Esophagus squamous epithelium (tissue), 5 donors: ENCODE data around the gene VPS16. TPM values are rescaled to one million over a fixed set of nuclear protein-coding genes. Genes with fewer than 3 reads are reported as not detected.

Experiments used
- DNase-seq: peaks from one replicate; lab custom pipeline; 2025; lab: John Stamatoyannopoulos, UW
- H3K27ac ChIP-seq, 4 donors: fragments of 200-600 bp; sonication (generic); one replicate each; pipeline ENCODE4 v1.5.1; 2016 to 2019; ENCODE audit warnings: mild to moderate bottlenecking in 1 of 4
- H3K27me3 ChIP-seq, 4 donors: fragments of 200-600 bp; sonication (generic); 1 replicate in 3 of 4; 2 replicates in 1 of 4; pipeline versions ENCODE4 v1.5.1 to v1.6.0; 2017 to 2021; ENCODE audit warnings: antibody characterized with exemption in 1 of 4
- H3K36me3 ChIP-seq, 3 donors: fragments of 200-600 bp; sonication (generic); one replicate each; pipeline ENCODE4 v1.5.1; 2016 to 2019
- H3K4me1 ChIP-seq, 3 donors: fragments of 200-600 bp; sonication (generic); one replicate each; pipeline ENCODE4 v1.5.1; 2017 to 2019
- H3K4me3 ChIP-seq, 4 donors: fragments of 200-600 bp; sonication (generic); 1 replicate in 3 of 4; 2 replicates in 1 of 4; pipeline ENCODE4 v1.5.1; 2016 to 2019; ENCODE audit warnings: mild to moderate bottlenecking in 2 of 4, moderate library complexity in 1 of 4
- H3K9me3 ChIP-seq, 3 donors: fragments of 200-600 bp; sonication (generic); one replicate each; pipeline ENCODE4 v1.5.1; 2016 to 2019
- CTCF ChIP-seq, 6 experiments: fragments of 450-650 bp in 4 of 6; fragments of 200-600 bp in 2 of 6; sonication (generic) in 2 of 6; IDR thresholded peaks; one replicate each; pipeline ENCODE4 v1.5.1; 2016 to 2019; ENCODE audit warnings: antibody characterized with exemption in 6 of 6, mild to moderate bottlenecking in 4 of 6, moderate library complexity in 4 of 6
- POLR2A ChIP-seq, 4 donors: fragments of 450-650 bp; IDR thresholded peaks; one replicate each; pipeline ENCODE4 v1.6.1; 2017; ENCODE audit warnings: antibody characterized with exemption in 4 of 4, mild to moderate bottlenecking in 4 of 4, moderate library complexity in 3 of 4
- WGBS, 2 donors: methylation state at CpG; one replicate each; pipeline ENCODE4 v1.1.5; 2018; 5-methylcytosine and 5-hydroxymethylcytosine counted together
- intact Hi-C: fragments of 100-400 bp; cut with DNase I; formaldehyde crosslinking; loops from one replicate; pipeline ENCODE4 v1.15.0; 2022
- total RNA-seq, 4 donors: library from RNA; depleted of rRNA; stranded (reverse); fragments of >200 nt; gene quantifications; one replicate each; pipeline ENCODE4 v1.1.0, GENCODE V29; 2016
- donor health status: DM: yes; HTN: yes; CAD: no.

The VPS16 gene
- total RNA-seq, 4 donors from 2014 or later = 20.9 to 36.7 (median 28.5) TPM

GRCh38 chr20:2816583-2817340, 23.8 kb upstream of the VPS16 start:
- Histone ChIP-seq H3K4me1 (peaks cover 0 to 20% (median 5%) of the 10 kb centered on the region in 3 donors), H3K9me3 (peaks cover 0 to 8% (median 0%) of the 10 kb centered on the region in 3 donors), H3K27me3 (peaks cover 5 to 63% (median 11%) of the 10 kb centered on the region in 4 donors), H3K27ac (no peak overlapping the region), H3K4me3 (no peak overlapping the region), H3K36me3 (no peaks in the 10 kb centered on the region)
- no peak for DNase-seq
- intact Hi-C loops = no loop called here
- TF ChIP-seq CTCF (IDR thresholded peaks at IDR 0.05) (no peak), POLR2A (IDR thresholded peaks at IDR 0.05) (no peak)
- WGBS, 2 donors = 80 to 86% methylated on average over 9 to 14 of the region's 20 CpGs

GRCh38 chr20:2817341-2817726, 23.2 kb upstream of the VPS16 start:
- Histone ChIP-seq H3K27ac (no peak overlapping the region), H3K27me3 (peaks cover 5 to 63% (median 11%) of the 10 kb centered on the region in 4 donors), H3K4me1 (peaks cover 0 to 20% (median 5%) of the 10 kb centered on the region in 3 donors), H3K4me3 (no peak overlapping the region), H3K36me3 (no peaks in the 10 kb centered on the region), H3K9me3 (peaks cover 0 to 2% (median 0%) of the 10 kb centered on the region in 3 donors)
- intact Hi-C loops = no loop called here
- WGBS, 2 donors = 85 to 95% methylated on average over 2 of the region's 2 CpGs
- TF ChIP-seq POLR2A (IDR thresholded peaks at IDR 0.05) = no peak
- TF ChIP-seq CTCF (IDR thresholded peaks at IDR 0.05) = no peak
- DNase-seq = no peak

GRCh38 chr20:2817891-2818595, 22.5 kb upstream of the VPS16 start:
- TF ChIP-seq CTCF (IDR thresholded peaks at IDR 0.05) (no peak), POLR2A (IDR thresholded peaks at IDR 0.05) (no peak)
- intact Hi-C loops = no loop called here

GRCh38 chr20:2820084-2820895, 20.3 kb upstream of the VPS16 start:
- Histone ChIP-seq H3K27me3 (peaks cover 5 to 52% (median 11%) of the 10 kb centered on the region in 4 donors), H3K9me3 (no peaks in the 10 kb centered on the region), H3K4me3 (no peak overlapping the region), H3K4me1 (peaks cover 0 to 12% (median 2%) of the 10 kb centered on the region in 3 donors), H3K27ac (no peak overlapping the region), H3K36me3 (no peaks in the 10 kb centered on the region)
- no peak for DNase-seq
- intact Hi-C loops = no loop called here
- no peak for TF ChIP-seq POLR2A (IDR thresholded peaks at IDR 0.05)
- no peak for TF ChIP-seq CTCF (IDR thresholded peaks at IDR 0.05)
- 53 to 56% methylated on average over 27 to 31 of the region's 32 CpGs for WGBS, 2 donors

More at GRCh38 chr20:2817891-2818595, 22.5 kb upstream of the VPS16 start:
- Histone ChIP-seq H3K27me3 (peaks cover 5 to 57% (median 11%) of the 10 kb centered on the region in 4 donors), H3K27ac (no peak overlapping the region), H3K4me1 (peaks cover 0 to 20% (median 5%) of the 10 kb centered on the region in 3 donors), H3K4me3 (no peak overlapping the region), H3K9me3 (no peaks in the 10 kb centered on the region), H3K36me3 (no peaks in the 10 kb centered on the region)
- 57 to 77% methylated on average over 7 of the region's 7 CpGs for WGBS, 2 donors
- no peak for DNase-seq
